Erythroblast (primary cell): ENCODE results near the gene EEF1A1.
"Not testable (repeated sequence)": the region's sequence is repeated elsewhere in the genome, so short reads cannot be mapped to it uniquely, and the experiment has no call there.

Experiments used
- DNase-seq, 2 experiments: peaks; one replicate each; lab custom pipeline; 2025; lab: John Stamatoyannopoulos, UW
- GATA1 ChIP-seq: IDR thresholded peaks from 2 replicates; pipeline ENCODE4 v1.6.1; 2011; ENCODE audit warnings: low read depth, mild to moderate bottlenecking, control low read depth, low read length, moderate library complexity
- POLR2A ChIP-seq: IDR thresholded peaks from 2 replicates; pipeline ENCODE4 v1.6.1; 2011; ENCODE audit warnings: mild to moderate bottlenecking, low read length

EEF1A1 gene

GRCh38 chr6:73519926-73520687 is 725 bp downstream of the EEF1A1 start:
- TF ChIP-seq GATA1 (no peak), POLR2A (no peak)
- DNase-seq, result peak; percentile 83 to 93

GRCh38 chr6:73518982-73519881 is 1.6 kb downstream of the EEF1A1 start:
- peak; percentile 29 to 62 for DNase-seq

- DNase-seq, result peak; percentile 28 to 31
These were observed 2.5 kb downstream of the EEF1A1 start for GRCh38 chr6:73518100-73518981.

- DNase-seq, result peak; percentile 38 to 44
- no peak for TF ChIP-seq GATA1
- TF ChIP-seq POLR2A, result peak; percentile 50
These were observed 4.0 kb downstream of the EEF1A1 start for GRCh38 chr6:73516514-73517489.

- DNase-seq, result peak; percentile 51 to 59
- TF ChIP-seq GATA1, result no peak
- no peak for TF ChIP-seq POLR2A
These were observed 5.6 kb downstream of the EEF1A1 start for GRCh38 chr6:73515204-73515655.

- peak in 1 of 2 experiments; percentile 53 for DNase-seq
- TF ChIP-seq GATA1 (no peak), POLR2A (peak; percentile 7)
These were observed 6.1 kb downstream of the EEF1A1 start for GRCh38 chr6:73514746-73515110.

- DNase-seq, result no peak
- TF ChIP-seq POLR2A, result no peak
- TF ChIP-seq GATA1, result no peak
These were observed 7.4 kb downstream of the EEF1A1 start for GRCh38 chr6:73513496-73513854.

GRCh38 chr6:73511796-73512195 is 9.0 kb downstream of the EEF1A1 start:
- TF ChIP-seq GATA1 (no peak), POLR2A (no peak)
- DNase-seq, result no peak

- DNase-seq, result no peak
- no peak for TF ChIP-seq POLR2A
- TF ChIP-seq GATA1, result no peak
These were observed 11.0 kb downstream of the EEF1A1 start for GRCh38 chr6:73509851-73510250.

- TF ChIP-seq GATA1 (no peak), POLR2A (no peak)
- no peak for DNase-seq
These were observed 12.1 kb downstream of the EEF1A1 start for GRCh38 chr6:73508776-73509175.

GRCh38 chr6:73506246-73506645 is 14.6 kb downstream of the EEF1A1 start:
- no peak for DNase-seq
- TF ChIP-seq POLR2A (no peak), GATA1 (no peak)

GRCh38 chr6:73505705-73506104 is 15.1 kb downstream of the EEF1A1 start:
- DNase-seq, result not testable (repeated sequence)

GRCh38 chr6:73505142-73505541 is 15.7 kb downstream of the EEF1A1 start:
- TF ChIP-seq POLR2A (no peak), GATA1 (no peak)
- DNase-seq, result no peak
